ENCODE data around the gene LRMDA. TPM values are rescaled to one million over a fixed set of nuclear protein-coding genes. Genes with fewer than 3 reads are reported as not detected.

The LRMDA gene
- total RNA-seq, 1 experiment from 2014 or later = 4.8 TPM

DNA sequence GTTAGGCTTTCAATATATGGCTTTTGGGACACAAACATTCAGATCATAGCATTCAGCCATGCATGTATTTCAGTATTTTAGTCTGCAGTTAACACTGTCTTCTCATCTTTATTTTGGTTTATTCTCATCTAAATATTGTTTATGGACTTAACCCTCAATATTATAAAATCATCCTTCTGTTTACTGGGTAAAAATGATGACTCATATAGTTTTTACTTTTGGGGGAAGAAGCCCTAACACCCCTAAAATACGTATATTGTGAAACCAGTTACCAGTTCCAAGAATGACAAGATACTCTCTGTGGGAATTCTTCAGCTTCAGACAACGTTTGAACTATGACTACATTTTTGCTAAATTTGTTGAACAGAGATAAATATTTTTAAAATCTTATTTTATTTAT, 505.4 kb downstream of the LRMDA start:
- Histone ChIP-seq H3K79me2 (ENCODE audit: insufficient read depth, low read length) (no peaks in the 10 kb centered on the region), H3K9me2 (ENCODE audit: insufficient read depth) (no peaks in the 10 kb centered on the region), H3K4me2 (ENCODE audit: low read length) (no peak overlapping the region), H3K36me3 (ENCODE audit: control insufficient read depth in 1 of 2, insufficient read depth in 2 of 2, low read length in 2 of 2) (no peaks in the 10 kb centered on the region), H3K27ac (ENCODE audit: low read depth, low read length) (no peak overlapping the region), H3K9ac (ENCODE audit: low read length) (no peak overlapping the region), H3K9me3 (ENCODE audit: control insufficient read depth in 1 of 2, insufficient read depth in 1 of 2, low read depth in 1 of 2, low read length in 2 of 2) (no peaks in the 10 kb centered on the region), H3K4me1 (ENCODE audit: control insufficient read depth in 1 of 2, insufficient read depth in 2 of 2, low read length in 2 of 2) (no peaks in the 10 kb centered on the region), H3K27me3 (ENCODE audit: insufficient read depth, low read length) (peaks cover 47% of the 10 kb centered on the region), H3K4me3 (replicated peaks in 1 of 2; ENCODE audit: low read depth in 1 of 2, low read length in 2 of 2) (no peak overlapping the region), H2AFZ (ENCODE audit: low read depth, low read length, poor library complexity, severe bottlenecking) (no peak overlapping the region), H4K20me1 (ENCODE audit: insufficient read depth) (no peaks in the 10 kb centered on the region)
- RAD21 ChIA-PET (ENCODE audit: low non-redundant PET in 1 of 2, low total read pairs in 2 of 2, uncharacterized antibody in 2 of 2, unreplicated experiment in 2 of 2) = no interaction called here
- DNase-seq (ENCODE audit: low read depth, low spot score) (no peak), ATAC-seq (no peak)
- POLR2A ChIA-PET = no interaction called here
- TF ChIP-seq EZH2phosphoT487 (IDR thresholded peaks at IDR 0.05; ENCODE audit: borderline replicate concordance) (no peak), ELF1 (IDR thresholded peaks at IDR 0.05; ENCODE audit: borderline replicate concordance, low read depth) (no peak), POLR2AphosphoS5 (IDR thresholded peaks at IDR 0.05; ENCODE audit: low read depth, low read length) (no peak), CBX3 (IDR thresholded peaks at IDR 0.05; ENCODE audit: low read depth) (no peak), MAX (IDR thresholded peaks at IDR 0.05) (no peak), FOSL1 (IDR thresholded peaks at IDR 0.05; ENCODE audit: low read depth) (no peak), SP1 (IDR thresholded peaks at IDR 0.05; ENCODE audit: low read depth) (no peak), TCF7L2 (IDR thresholded peaks at IDR 0.05; ENCODE audit: borderline replicate concordance, extremely low read depth, insufficient read depth, insufficient read length) (no peak), ZBTB33 (IDR thresholded peaks at IDR 0.05; ENCODE audit: extremely low read depth, insufficient replicate concordance, low read length) (no peak), JUND (IDR thresholded peaks at IDR 0.05) (no peak)
- intact Hi-C loops (cut with micrococcal nuclease) = no loop called here
- no TSS peak for BruUV-seq (replicated peaks)
- CTCF ChIA-PET = no interaction called here

Data from HCT116 (cell line).